ENCODE results near the gene SPINK8. TPM values are rescaled to one million over a fixed set of nuclear protein-coding genes. Genes with fewer than 3 reads are reported as not detected.

SPINK8 gene
- total and polyA plus RNA-seq, 2 of the 8 experiments (the other 6 are each of a cell fraction or from before 2014, with no cell fraction given): 0.29 TPM; not detected in 1

DNA sequence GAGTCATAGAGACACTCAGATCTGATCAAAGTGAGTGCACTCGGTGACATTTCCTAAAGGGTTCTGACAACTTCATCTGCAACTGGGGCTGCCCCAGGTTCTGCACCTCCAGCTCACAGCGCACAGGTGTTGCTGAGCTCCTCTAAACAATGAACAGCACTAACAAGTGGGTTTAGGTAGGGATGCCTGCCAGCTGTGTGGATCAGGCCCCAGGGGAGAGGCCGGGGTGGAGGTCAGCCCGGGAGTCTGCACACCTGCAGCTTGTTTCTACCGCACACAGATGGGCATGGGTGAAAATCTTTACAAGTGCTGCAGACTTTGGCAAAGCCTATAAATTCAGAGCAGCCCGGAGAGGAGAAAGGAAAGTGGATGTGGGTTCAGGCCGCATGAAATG lies 38.9 kb upstream of the SPINK8 start (continued):
- TF ChIP-seq SP1 (IDR thresholded peaks at IDR 0.05; ENCODE audit: low read depth, low read length) (no peak), JUN (IDR thresholded peaks at IDR 0.05; ENCODE audit: low read depth, low read length) (no peak)
- TF ChIP-seq, protein P1, sequence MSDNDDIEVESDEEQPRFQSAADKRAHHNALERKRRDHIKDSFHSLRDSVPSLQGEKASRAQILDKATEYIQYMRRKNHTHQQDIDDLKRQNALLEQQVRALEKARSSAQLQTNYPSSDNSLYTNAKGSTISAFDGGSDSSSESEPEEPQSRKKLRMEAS (IDR thresholded peaks at IDR 0.05): no peak
